SU-DHL-6 (cell line): ENCODE measurements around the gene RAB39A.

Experiments used
- H2AFZ ChIP-seq: fragments of 200-600 bp; sonication (generic); 2 replicates; pipeline ENCODE4 v1.6.1; 2014; ENCODE audit warnings: low read depth, mild to moderate bottlenecking, moderate library complexity, mixed read lengths, antibody characterized with exemption, low read length; ENCODE audit not compliant: severe bottlenecking
- H3F3A ChIP-seq: fragments of 200-600 bp; shearing (Covaris generic); 2 replicates; pipeline ENCODE4 v1.6.0; 2016; ENCODE audit warnings: antibody characterized with exemption, mild to moderate bottlenecking; ENCODE audit not compliant: insufficient read depth
- H3K27ac ChIP-seq: fragments of 200-600 bp; sonication (generic); 2 replicates; pipeline ENCODE4 v1.5.1; 2016; ENCODE audit warnings: low read depth, mild to moderate bottlenecking, low read length, moderate library complexity, mixed read lengths
- H3K27me3 ChIP-seq: fragments of 200-600 bp; sonication (generic), shearing (Covaris generic); 2 replicates; pipeline ENCODE4 v1.6.0; 2014; ENCODE audit warnings: mild to moderate bottlenecking, low read length
- H3K36me3 ChIP-seq: fragments of 200-600 bp; sonication (generic); 2 replicates; pipeline ENCODE4 v1.6.1; 2014; ENCODE audit warnings: mild to moderate bottlenecking, low read length, mixed read lengths
- H3K4me2 ChIP-seq: fragments of 300-600, 200-600 bp; shearing (Covaris generic), sonication (generic); 2 replicates; pipeline ENCODE4 v1.6.0; 2014; ENCODE audit warnings: low read length, low read depth, mild to moderate bottlenecking; ENCODE audit not compliant: poor library complexity, severe bottlenecking
- H3K4me3 ChIP-seq: fragments of 200-600 bp; sonication (generic); 2 replicates; pipeline ENCODE4 v1.5.1; 2014; ENCODE audit warnings: antibody characterized with exemption, low read length, mild to moderate bottlenecking, mixed read lengths; ENCODE audit not compliant: insufficient read depth, poor library complexity, severe bottlenecking
- H3K79me2 ChIP-seq: fragments of 200-600 bp; sonication (generic); 2 replicates; pipeline ENCODE4 v1.6.1; 2014; ENCODE audit warnings: mild to moderate bottlenecking, low read length, moderate library complexity; ENCODE audit not compliant: insufficient read depth
- H3K9ac ChIP-seq: fragments of 200-600 bp; sonication (generic); 2 replicates; pipeline ENCODE4 v1.7.0; 2014; ENCODE audit warnings: mild to moderate bottlenecking, low read length
- H3K9me2 ChIP-seq: fragments of 200-600 bp; sonication (generic); replicated peaks from 2 replicates; pipeline ENCODE4 v1.6.1; 2014; ENCODE audit warnings: low read length; ENCODE audit not compliant: insufficient read depth
- H3K9me3 ChIP-seq: fragments of 200-600 bp; sonication (generic); 2 replicates; pipeline ENCODE4 v1.6.1; 2014; ENCODE audit warnings: low read length, mixed read lengths; ENCODE audit not compliant: insufficient read depth
- H4K20me1 ChIP-seq: fragments of 200-600 bp; sonication (generic); 2 replicates; pipeline ENCODE4 v1.6.1; 2014; ENCODE audit warnings: low read depth, mild to moderate bottlenecking, antibody characterized with exemption, low read length, moderate library complexity, mixed read lengths
- EZH2phosphoT487 ChIP-seq: fragments of 200-600 bp; sonication (generic), shearing (Covaris generic); conservative IDR thresholded peaks from 2 replicates; pipeline ENCODE4 v1.6.1; 2018; ENCODE audit warnings: mild to moderate bottlenecking, antibody characterized with exemption, low read length, moderate library complexity, mixed read lengths
- TF ChIP-seq, protein P1 (sequence below): fragments of 200-600 bp; sonication (generic); IDR thresholded peaks from one replicate; pipeline ENCODE4 v1.5.1; 2017; ENCODE audit warnings: antibody characterized with exemption, mild to moderate bottlenecking, low read length, moderate library complexity; ENCODE audit not compliant: insufficient read depth, poor library complexity, severe bottlenecking

Gene RAB39A

GRCh38 chr11:108009497-108010370, 81.5 kb downstream of the RAB39A start:
- H4K20me1 ChIP-seq: 0 out of 2 replicates have a peak, but pooled peaks cover 11% of the 10 kb centered on the region
- H3K27ac ChIP-seq: peak overlapping the region; percentile 66; the same call in 1 of the 2 replicates
- no peaks in the 10 kb centered on the region for H3K36me3 ChIP-seq
- TF ChIP-seq, protein P1, sequence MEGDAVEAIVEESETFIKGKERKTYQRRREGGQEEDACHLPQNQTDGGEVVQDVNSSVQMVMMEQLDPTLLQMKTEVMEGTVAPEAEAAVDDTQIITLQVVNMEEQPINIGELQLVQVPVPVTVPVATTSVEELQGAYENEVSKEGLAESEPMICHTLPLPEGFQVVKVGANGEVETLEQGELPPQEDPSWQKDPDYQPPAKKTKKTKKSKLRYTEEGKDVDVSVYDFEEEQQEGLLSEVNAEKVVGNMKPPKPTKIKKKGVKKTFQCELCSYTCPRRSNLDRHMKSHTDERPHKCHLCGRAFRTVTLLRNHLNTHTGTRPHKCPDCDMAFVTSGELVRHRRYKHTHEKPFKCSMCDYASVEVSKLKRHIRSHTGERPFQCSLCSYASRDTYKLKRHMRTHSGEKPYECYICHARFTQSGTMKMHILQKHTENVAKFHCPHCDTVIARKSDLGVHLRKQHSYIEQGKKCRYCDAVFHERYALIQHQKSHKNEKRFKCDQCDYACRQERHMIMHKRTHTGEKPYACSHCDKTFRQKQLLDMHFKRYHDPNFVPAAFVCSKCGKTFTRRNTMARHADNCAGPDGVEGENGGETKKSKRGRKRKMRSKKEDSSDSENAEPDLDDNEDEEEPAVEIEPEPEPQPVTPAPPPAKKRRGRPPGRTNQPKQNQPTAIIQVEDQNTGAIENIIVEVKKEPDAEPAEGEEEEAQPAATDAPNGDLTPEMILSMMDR: no peak
- no peak for TF ChIP-seq EZH2phosphoT487
- H3K79me2 ChIP-seq: peaks cover 58% of the 10 kb centered on the region
- H3K4me3 ChIP-seq: peak overlapping the region; percentile 71
- peak overlapping the region; percentile 86 for H3K4me2 ChIP-seq
- no peaks in the 10 kb centered on the region for H3K9me3 ChIP-seq
- peaks cover 4% of the 10 kb centered on the region; the same call in 1 of the 2 replicates for H3F3A ChIP-seq
- peak overlapping the region; percentile 91 for H2AFZ ChIP-seq
- no peaks in the 10 kb centered on the region for H3K27me3 ChIP-seq
- peak overlapping the region; percentile 93 for H3K9ac ChIP-seq
- no peaks in the 10 kb centered on the region for H3K9me2 ChIP-seq

DNA sequence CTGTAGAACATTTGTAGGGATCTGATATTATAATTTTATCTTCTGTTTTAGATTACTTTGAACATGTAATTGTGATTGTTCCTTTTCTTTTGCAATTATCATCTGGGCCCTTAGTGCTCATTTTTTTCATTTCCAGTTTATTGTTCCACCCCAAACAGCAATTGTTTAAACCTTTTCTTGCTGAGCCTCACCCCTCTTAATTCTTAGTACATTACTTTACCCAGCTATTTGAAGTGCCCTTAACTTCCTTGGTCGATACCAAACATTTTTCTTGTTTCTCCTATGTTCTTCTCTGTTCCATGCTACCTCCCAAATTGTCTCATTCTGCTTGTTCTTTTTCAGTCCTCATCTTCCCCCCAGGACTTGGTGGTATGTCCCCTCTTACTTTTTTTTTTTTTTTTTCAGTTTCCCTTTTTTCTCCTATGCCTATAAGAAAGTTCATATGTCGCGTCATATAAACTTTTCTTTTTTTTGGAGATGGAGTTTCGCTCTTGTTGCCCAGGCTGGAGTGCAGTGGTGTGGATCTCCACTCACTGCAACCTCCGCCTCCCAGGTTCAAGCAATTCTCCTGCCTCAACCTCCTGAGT, 84.0 kb downstream of the RAB39A start:
- Histone ChIP-seq H3F3A (peaks cover 4% of the 10 kb centered on the region; the same call in 1 of the 2 replicates), H2AFZ (no peak overlapping the region), H3K27ac (no peak overlapping the region), H3K27me3 (no peaks in the 10 kb centered on the region), H3K4me3 (no peak overlapping the region), H3K9me2 (no peaks in the 10 kb centered on the region), H3K36me3 (no peaks in the 10 kb centered on the region), H3K79me2 (peaks cover 83% of the 10 kb centered on the region), H3K4me2 (peak overlapping the region; percentile 19), H4K20me1 (0 out of 2 replicates have a peak, but pooled peaks cover 21% of the 10 kb centered on the region), H3K9me3 (no peaks in the 10 kb centered on the region), H3K9ac (no peak overlapping the region)
- no peak for TF ChIP-seq EZH2phosphoT487
- TF ChIP-seq, protein P1: no peak
